Islet precursor cell (in vitro differentiated cells): Measurements from ENCODE around the gene NIPBL.
"Not testable (repeated sequence)": the region's sequence is repeated elsewhere in the genome, so short reads cannot be mapped to it uniquely, and the experiment has no call there.

ENCODE experiments used
- DNase-seq: peaks from one replicate; pipeline ENCODE4 v3.0.0-alpha.2; 2018

NIPBL gene, protein sequence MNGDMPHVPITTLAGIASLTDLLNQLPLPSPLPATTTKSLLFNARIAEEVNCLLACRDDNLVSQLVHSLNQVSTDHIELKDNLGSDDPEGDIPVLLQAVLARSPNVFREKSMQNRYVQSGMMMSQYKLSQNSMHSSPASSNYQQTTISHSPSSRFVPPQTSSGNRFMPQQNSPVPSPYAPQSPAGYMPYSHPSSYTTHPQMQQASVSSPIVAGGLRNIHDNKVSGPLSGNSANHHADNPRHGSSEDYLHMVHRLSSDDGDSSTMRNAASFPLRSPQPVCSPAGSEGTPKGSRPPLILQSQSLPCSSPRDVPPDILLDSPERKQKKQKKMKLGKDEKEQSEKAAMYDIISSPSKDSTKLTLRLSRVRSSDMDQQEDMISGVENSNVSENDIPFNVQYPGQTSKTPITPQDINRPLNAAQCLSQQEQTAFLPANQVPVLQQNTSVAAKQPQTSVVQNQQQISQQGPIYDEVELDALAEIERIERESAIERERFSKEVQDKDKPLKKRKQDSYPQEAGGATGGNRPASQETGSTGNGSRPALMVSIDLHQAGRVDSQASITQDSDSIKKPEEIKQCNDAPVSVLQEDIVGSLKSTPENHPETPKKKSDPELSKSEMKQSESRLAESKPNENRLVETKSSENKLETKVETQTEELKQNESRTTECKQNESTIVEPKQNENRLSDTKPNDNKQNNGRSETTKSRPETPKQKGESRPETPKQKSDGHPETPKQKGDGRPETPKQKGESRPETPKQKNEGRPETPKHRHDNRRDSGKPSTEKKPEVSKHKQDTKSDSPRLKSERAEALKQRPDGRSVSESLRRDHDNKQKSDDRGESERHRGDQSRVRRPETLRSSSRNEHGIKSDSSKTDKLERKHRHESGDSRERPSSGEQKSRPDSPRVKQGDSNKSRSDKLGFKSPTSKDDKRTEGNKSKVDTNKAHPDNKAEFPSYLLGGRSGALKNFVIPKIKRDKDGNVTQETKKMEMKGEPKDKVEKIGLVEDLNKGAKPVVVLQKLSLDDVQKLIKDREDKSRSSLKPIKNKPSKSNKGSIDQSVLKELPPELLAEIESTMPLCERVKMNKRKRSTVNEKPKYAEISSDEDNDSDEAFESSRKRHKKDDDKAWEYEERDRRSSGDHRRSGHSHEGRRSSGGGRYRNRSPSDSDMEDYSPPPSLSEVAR (N-terminal part only)

DNA sequence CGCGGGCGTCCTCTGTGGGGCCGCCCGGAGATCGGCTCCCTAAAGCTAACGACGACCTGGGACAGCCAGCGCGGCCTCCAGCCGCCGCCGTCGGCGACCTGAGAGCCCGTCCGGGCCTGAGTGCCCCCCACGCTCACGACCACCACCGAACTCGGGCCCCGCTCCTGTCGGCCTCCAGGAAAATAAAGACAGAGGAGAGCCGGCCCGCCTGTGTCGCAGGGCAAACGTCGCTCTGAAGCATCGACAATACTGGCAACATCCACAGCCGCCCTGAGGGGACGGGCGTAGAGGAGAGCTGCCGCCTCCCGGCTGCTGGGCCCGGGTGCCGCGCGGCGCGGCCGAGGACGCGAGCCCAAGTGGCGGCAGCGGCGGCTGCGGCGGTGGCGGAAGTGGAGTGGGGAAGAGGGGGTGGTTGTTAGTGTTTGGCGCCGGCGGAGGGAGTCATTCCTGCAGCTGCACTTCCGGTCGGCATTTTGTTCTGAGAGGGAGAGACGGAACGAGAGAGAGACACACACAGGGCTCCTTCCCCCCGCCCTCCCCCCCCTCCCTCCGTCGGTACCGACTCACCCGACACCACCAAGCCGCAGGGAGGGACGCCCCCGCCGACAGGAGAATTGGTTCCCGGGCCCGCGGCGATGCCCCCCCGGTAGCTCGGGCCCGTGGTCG, at the start of gene NIPBL:
NIPBL (plus strand) TSS at position 471 of the 666 bp plus-strand sequence. CDS start 76,928 bp downstream, outside the sequence.
- peak; percentile 96 for DNase-seq

DNA sequence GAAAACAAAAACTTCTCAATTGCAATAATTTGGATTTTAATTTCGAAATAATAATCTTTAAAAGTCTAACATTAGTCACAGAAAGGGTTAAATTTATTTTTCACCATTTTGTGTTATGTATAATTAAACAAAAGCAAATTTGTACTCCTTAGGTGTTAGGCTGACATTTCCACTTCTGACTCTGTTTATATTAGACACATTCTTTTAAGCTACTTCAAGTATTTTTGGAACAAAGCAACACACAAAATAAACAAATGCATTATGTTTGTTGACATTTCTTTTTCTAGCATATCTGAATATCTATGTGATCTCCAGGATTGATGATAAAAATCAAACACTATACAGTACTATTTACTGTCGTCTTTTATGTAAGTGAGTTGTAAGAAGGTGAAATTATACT, 44.3 kb upstream of the NIPBL start:
- no peak for DNase-seq

DNA sequence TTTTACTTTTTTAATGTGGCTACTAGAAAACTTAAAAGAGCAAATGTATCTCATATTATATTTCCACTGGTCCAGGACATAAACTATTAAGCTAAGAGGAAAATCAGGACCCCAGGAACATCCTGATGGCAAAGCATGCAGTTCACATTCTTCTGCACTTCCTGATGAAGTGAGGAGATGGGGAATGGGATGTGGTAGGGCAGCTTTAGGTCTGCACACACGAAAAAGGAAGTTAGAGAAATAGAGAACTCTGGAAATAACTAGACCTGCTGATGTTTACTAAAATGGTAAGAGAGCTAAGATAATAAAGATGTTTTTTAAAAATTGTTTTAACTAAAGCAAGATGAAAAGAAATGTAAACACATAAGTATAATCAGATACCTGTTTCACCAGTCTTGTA, 39.7 kb upstream of the NIPBL start:
- DNase-seq, result no peak

DNA sequence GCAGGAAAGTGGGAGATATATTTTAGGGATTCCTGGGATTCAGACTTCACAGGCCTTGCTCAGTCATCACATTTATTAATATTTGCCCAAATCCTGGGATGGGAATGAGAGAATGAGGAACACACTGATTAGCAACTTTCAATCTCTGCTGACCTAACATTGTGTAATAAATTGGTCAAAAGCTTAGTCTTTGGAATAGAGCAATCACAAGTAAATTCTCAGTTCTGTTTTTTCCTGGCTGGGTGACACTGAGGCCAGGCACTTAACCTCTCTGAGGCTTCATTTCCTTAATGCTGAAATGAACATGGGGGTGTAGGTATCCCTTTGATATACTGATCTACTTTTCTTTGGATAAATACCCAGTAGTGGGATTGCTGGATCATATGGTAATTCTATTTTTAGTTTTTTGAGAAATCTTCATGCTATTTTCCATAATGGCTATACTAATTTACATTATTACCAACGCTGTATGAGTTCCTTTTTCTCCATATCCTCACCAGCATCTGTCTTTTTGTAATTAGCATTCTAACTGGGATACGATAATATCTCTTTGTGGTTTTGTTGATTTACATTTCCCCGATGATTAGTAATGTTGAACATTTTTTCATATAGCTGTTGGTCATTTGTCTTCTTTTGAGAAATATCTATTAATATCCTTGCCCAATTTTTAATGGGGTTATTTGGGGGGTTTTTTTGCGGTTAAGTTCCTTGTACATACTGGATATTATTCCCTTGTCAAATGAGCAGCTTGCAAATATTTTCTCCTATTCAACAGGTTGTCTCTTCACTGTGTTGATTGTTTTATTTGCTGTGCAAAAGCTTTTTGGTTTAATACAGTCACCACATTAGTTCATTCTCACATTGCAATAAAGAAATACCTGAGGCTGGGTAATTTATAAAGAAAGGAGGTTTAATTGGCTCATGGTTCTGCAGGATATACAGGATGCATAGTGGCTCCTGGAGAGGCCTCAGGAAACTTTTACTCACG, 36.8 kb upstream of the NIPBL start:
- DNase-seq, result no peak

DNA sequence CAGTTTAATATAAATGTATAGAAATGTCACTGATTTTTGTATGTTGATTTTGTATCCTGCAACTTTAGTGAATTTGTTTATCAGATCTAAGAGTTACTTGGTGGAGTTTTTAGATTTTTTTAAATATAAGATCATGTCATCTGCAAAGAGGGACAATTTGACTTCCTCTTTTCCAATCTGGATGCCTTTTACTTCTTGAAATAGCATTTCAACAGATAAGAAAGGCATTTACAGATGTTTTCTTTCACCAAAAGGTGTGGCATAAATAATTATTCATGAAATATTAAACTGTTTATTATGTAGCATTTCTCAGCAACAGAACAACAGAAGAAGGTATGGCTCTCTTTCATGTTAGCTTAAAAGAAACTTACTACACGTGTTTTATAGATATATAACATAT, 34.9 kb upstream of the NIPBL start:
- DNase-seq, result no peak

DNA sequence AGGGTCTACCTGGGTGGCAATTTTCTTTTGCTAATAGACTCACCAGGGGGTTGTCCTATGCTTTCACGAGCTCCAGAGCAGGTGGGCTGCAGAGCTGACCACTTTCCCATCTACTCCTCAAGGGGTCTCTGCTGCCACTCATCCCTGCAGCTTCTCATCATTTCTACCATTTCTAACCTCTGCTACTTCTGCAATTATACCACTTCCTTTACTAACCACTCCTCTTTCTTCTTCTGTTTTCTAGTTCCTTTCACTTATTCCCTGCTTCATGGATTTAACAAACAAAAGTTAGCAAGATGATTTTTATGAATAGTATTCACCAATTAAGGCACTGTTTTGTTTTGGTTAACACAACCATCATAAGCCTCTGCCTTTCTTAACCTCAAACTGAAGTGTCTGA, 34.5 kb upstream of the NIPBL start:
- DNase-seq, result no peak

DNA sequence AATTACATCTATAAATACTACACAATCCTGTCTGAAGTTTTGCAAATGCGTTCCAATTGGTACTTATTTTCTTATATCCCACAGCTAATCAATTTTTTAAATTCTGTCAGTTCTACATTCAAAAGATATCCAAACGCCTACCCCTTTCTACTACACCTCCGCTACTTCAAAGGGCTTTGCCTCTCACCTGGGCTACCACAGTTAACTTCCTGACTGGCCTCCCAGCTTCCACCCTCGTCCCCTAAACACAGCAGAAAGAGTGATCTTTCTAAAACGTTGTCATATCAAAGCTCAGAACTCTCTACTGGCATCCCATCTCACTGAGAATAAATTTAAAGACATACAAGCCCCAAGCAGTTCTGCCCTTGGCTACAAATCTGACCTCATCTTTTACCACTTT, 32.3 kb upstream of the NIPBL start:
- DNase-seq, result no peak

DNA sequence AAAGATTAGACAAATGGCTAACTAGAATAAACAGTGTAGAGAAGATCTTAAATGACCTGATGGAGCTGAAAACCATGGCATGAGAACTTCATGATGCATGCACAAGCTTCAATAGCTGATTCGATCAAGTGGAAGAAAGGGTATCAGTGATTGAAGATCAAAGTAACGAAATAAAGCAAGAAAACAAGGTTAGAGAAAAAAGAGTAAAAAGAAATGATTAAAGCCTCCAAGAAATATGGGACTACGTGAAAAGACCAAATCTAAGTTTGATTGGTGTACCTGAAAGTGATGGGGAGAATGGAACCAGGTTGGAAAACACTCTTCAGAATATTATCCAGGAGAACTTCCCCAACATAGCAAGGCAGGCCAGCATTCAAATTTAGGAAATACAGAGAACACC, 28.0 kb upstream of the NIPBL start:
- DNase-seq, result not testable (repeated sequence)

DNA sequence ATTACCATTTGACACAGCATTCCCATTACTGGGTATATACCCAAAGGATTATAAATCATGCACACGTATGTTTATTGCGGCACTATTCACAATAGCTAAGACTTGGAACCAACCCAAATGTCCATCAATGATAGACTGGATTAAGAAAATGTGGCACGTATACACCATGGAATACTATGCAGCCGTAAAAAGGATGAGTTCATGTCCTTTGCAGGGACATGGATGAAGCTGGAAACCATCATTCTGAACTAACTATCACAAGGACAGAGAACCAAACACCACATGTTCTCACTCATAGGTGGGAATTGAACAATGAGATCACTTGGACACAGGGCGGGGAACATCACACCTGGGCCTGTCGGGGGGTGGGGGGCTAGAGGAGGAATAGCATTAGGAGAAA, 23.7 kb upstream of the NIPBL start:
- not testable (repeated sequence) for DNase-seq

DNA sequence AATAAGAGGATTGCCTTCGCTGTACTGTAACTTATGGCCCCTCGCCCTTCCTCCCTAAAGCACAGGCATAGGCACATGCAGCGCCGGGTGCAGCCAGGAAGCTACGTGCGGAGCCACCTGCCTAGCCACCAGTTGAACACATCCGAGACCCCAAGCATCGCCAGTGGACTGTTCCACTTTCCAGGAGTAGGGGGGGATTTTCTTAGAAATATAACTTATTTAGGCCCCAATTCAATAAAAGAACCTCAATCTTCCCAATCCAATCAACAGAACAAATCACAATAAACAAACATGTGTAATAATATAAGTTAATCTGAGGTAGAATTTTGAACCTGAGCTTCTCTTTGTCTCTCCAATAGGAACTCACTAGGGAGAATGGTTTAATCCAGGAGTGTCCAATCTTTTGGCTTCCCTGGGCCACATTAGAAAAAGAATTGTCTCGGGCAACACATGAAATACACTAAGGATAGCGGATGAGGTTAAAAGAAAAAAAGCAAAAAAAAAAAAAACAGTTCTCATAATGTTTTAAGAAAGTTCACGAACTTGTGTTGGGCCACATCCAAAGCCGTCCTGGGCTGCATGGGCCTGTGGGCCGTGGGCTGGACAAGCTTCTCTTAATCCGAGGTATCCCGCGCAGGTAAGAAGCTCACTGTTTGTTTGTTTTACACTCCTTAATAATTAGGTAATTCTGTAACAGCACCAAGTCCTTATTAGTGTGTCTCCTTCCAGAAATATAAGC, 22.0 kb upstream of the NIPBL start:
- no peak for DNase-seq

DNA sequence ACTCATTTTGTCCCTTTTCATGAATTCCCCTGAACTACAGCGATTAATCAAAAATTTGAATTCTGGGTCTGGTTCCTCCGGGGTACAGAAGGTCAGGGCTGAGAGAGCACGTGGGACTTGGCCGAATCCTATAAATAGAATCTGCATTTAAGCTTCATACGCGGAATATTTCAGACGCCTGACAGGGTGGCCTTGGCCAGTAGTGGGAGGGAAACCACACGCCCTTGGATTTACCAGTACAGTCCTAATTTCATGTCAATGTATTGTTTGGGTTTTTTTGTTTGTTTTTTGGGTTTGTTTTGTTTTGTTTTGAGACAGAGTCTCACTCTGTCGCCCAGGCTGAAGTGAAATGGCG, 21.5 kb upstream of the NIPBL start:
- DNase-seq, result no peak

DNA sequence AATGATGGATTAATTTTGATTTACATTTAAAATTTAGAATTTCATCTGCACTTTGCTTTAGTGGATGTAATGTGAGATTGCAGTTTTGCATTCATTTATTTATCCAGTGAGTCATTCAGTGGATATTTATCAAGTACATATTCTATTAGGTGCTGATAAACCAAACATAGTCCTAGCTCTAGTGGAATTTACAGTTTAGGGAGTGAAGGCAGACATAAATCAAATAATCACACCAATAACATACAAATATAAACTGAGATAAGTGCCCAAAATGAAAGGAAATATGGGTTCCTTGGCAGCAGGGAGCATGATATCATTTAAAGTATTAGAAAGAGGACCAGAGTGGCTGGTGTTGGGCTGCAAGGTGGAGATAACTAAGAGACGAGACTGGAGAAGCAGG, 14.7 kb upstream of the NIPBL start:
- no peak for DNase-seq

DNA sequence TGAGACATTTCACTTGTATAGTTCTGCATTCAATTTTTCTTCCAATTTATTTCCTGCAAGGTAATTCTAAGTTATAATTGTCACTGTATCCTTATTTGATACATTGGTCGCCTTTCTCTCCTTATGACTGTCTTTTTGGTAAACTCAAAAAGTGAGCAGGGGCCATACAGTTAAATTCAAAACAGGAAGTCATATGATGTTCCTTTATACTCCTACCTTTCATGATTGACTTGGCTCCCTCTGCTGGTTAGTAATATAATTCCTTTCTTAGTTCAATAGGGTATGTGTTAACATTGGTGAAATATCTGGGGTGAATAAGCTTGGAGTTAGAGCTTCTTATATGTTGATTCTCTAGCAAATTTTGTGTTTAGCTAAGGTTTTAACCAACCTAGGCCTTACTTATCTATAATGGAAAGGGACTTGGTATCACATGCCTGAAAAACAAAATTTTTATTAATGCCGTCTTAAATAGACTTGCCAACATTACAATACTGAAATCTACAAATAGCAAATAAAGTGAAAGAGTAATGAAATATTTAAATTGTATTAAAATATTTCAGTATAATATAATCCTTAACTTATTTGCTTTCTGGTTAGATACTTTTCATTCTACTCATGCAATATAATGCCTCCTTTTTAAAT, 6.0 kb upstream of the NIPBL start:
- DNase-seq, result no peak

DNA sequence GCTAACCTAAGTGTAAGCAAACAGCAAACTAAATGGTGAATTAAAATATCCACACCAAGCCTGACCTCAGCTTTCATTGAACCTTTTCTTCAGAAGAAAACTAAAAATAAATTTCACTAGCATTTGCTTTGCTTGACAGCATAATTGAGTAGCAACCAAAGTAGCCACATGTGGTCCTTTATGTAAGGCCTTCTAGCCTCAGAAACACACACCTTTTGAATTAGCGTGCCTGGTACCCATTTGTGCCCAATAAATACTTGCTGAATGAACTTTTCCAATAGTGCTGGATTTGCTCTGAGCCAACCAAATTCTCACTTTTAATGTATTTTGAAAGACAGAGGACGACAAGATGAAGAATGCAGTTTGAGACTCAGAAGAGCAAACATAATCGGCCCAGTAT, 2.1 kb upstream of the NIPBL start:
- DNase-seq, result no peak

DNA sequence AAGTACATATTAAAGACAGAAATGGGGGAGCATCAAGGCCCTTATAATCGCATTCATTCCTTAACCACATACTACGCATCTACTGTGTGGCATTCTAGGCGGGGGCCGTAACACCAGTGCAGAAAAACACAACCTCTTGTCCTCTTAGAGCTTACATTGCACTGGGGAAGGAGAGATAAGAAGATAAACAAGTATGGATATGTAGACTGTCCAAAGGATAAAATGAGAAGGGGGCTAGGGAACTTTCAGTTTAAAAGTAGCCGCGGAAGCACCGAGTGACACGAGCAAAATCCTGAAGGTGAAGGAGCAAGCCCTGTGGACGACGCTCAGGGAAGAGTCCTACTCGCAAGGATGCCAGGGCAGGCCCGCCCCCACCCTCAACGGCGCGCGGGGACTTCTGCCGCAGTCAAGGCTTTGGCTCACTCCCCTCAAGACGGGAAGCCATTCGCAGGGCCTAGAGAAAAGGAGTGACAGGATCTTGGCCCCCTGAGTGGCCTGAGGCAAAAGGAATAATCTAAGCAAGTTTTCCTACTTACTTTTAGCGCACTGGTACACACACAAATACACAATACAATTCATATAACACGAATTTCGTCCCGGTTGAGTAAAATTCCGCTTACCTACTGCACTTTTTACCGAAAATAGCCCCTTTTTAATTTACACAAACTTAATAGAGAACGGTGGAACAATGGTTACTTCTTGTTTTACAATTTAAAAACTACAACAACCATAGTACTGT, 1.3 kb upstream of the NIPBL start:
- peak; percentile 90 for DNase-seq

DNA sequence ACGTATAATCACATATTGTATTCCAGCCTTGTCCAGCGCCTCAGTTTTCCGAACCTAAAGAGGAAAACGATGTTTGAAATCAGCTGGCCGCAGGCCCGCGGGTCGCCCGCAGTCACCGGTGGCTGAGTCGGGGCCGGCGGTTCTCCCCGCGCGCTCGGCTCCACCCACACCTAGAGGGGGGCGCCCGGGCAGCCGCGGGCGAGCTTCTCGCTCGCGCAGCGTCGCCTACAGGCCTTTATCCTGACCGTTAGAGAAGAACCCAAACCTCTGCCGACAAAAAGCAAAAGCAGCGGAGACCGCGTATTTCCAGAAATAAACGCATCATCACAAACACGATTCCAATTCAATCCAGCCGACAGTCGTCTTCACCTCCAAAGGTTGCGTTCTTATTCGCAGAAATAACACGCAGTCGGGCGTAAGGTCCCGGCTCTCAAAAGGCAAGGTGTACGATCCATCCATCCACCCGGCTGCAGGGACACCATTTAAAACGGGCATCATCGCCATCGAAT, 725 bp upstream of the NIPBL start:
- peak; percentile 89 for DNase-seq

DNA sequence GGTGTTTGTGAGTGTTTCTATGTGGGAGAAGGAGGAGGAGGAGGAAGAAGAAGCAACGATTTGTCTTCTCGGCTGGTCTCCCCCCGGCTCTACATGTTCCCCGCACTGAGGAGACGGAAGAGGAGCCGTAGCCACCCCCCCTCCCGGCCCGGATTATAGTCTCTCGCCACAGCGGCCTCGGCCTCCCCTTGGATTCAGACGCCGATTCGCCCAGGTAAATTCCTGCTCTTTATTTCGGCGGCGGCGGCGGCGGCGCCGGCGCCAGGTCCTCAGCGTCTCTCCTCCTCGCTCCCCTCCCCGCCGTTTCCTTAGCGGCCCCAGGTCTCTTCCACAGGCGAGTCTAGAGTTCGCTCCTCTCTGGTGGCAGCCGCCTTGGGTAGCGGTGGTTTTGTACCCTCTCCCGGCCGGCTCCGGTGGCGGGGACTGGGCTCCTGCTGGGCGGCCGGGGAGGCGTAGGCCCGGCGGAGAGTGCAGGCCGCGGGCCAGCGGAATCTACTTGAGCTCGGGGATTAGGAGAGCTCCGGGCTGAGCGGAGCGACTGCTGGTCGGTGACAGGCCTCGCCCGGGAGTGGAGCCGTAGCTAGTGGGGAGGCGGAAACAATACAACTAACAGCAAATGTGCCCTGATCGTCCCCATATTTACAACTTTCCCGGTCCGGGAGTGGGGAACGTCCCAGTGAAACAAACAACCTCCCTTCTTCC, 547 bp downstream of the NIPBL start:
- peak; percentile 78 for DNase-seq

DNA sequence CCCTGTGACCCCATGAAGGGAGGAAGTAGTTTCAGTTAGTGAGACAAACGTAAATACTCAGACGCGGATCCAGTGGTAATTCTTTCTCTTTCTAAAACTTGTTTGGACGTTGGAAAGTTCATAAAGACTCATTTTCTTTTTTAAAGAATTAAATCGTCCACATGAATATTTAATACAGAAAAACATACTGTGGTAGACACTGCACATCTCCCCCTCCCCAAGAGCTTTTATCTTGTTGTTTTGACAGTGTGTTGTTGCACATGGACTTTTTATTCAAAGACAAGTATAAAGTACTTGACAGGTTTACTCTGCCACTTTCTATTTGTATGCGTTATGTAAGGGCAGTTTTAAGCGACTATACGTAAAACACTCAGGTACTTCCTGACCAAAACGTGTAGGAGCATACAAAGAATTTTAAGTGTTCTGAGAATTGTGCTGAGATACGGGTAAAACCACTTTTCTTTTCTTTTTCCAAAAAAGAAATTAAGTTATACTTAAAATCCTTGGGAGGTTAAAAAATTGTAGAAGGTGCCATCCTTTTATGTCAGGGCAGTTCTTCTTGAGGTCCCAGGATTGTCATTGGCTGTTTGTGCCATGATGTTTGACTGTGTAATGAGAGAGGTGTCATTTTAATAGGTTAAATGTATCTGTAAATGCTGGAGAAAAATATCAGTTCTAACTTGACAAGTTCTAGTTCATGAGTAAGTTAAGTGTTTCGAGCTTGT, 1.3 kb downstream of the NIPBL start:
- no peak for DNase-seq
